Activated T-cell treated with anti-CD3 and anti-CD28 coated beads, Interleukin-2, amount 50 U/mL, for 72 hours (primary cell): ENCODE measurements around the gene KCTD16. TPM values are rescaled to one million over a fixed set of nuclear protein-coding genes. Genes with fewer than 3 reads are reported as not detected.

ENCODE experiments used
- ATAC-seq, 2 donors: fragments of 150-1000 bp; cut with Tn5 transposase; replicated peaks in 1 of 2; 2 replicates each; pipeline ENCODE4 v1.10.0; 2021; ENCODE audit warnings: moderate library complexity in 2 of 2, mild to moderate bottlenecking in 1 of 2
- DNase-seq, 2 donors: peaks; one replicate each; pipeline ENCODE4 v3.0.0; 2021 to 2022; ENCODE audit warnings: mixed read lengths in 1 of 2
- H3K27ac Mint-ChIP-seq: one replicate; pipeline ENCODE4 v1.8.0; 2022; ENCODE audit warnings: mild to moderate bottlenecking, moderate library complexity, mixed read lengths
- H3K27me3 Mint-ChIP-seq: one replicate; pipeline ENCODE4 v1.8.0; 2022; ENCODE audit warnings: low read depth, mixed read lengths
- H3K36me3 Mint-ChIP-seq, 2 donors: one replicate each; pipeline ENCODE4 v1.8.0; 2022; ENCODE audit warnings: mixed read lengths in 2 of 2, mild to moderate bottlenecking in 1 of 2; ENCODE audit not compliant: insufficient read depth in 2 of 2
- H3K4me1 Mint-ChIP-seq: one replicate; pipeline ENCODE4 v1.8.0; 2022; ENCODE audit warnings: low read depth, mixed read lengths
- H3K4me3 Mint-ChIP-seq, 2 donors: one replicate each; pipeline ENCODE4 v1.8.0; 2022; ENCODE audit warnings: mild to moderate bottlenecking in 2 of 2, mixed read lengths in 2 of 2, moderate library complexity in 2 of 2
- H3K9me3 Mint-ChIP-seq, 2 donors: one replicate each; pipeline ENCODE4 v1.8.0; 2022; ENCODE audit warnings: mixed read lengths in 2 of 2
- total RNA-seq, 2 donors: library from RNA; stranded (reverse); gene quantifications; one replicate each; pipeline ENCODE4 v1.2.3, GENCODE V29; 2022

Gene KCTD16
- total RNA-seq, 2 donors from 2014 or later = 0.07 to 0.25 TPM

- Mint-ChIP-seq H3K27me3 (peaks cover 54% of the 10 kb centered on the region), H3K9me3 (no peaks in the 10 kb centered on the region), H3K27ac (no peak overlapping the region), H3K4me1 (peaks cover 24% of the 10 kb centered on the region), H3K36me3 (no peaks in the 10 kb centered on the region), H3K4me3 (no peak overlapping the region)
- ATAC-seq (peak in 1 of 2 donors; percentile 36), DNase-seq (no peak)
Observed at GRCh38 chr5:144202726-144203125, 32.1 kb downstream of the KCTD16 start.

- H3K36me3 Mint-ChIP-seq = no peaks in the 10 kb centered on the region
- no peak overlapping the region for H3K4me3 Mint-ChIP-seq
- H3K4me1 Mint-ChIP-seq = peaks cover 24% of the 10 kb centered on the region
- peaks cover 54% of the 10 kb centered on the region for H3K27me3 Mint-ChIP-seq
- no peak overlapping the region for H3K27ac Mint-ChIP-seq
- peak; percentile 24 to 44 for DNase-seq
- no peaks in the 10 kb centered on the region for H3K9me3 Mint-ChIP-seq
- ATAC-seq = peak in 1 of 2 donors; percentile 55
Observed at GRCh38 chr5:144203750-144204596, 33.3 kb downstream of the KCTD16 start.

- peaks cover 24% of the 10 kb centered on the region for H3K4me1 Mint-ChIP-seq
- H3K27ac Mint-ChIP-seq = no peak overlapping the region
- H3K36me3 Mint-ChIP-seq = no peaks in the 10 kb centered on the region
- H3K27me3 Mint-ChIP-seq = peaks cover 54% of the 10 kb centered on the region
- DNase-seq = no peak
- H3K4me3 Mint-ChIP-seq = peak overlapping the region; percentile 15 to 70
- ATAC-seq = no peak
- no peaks in the 10 kb centered on the region for H3K9me3 Mint-ChIP-seq
Observed at GRCh38 chr5:144205141-144205551, 34.5 kb downstream of the KCTD16 start.

- H3K27ac Mint-ChIP-seq = no peak overlapping the region
- H3K36me3 Mint-ChIP-seq = no peaks in the 10 kb centered on the region
- no peak overlapping the region for H3K4me3 Mint-ChIP-seq
- H3K9me3 Mint-ChIP-seq = no peaks in the 10 kb centered on the region
- peaks cover 51% of the 10 kb centered on the region for H3K27me3 Mint-ChIP-seq
- DNase-seq (no peak), ATAC-seq (no peak)
- peaks cover 24% of the 10 kb centered on the region for H3K4me1 Mint-ChIP-seq
Observed at GRCh38 chr5:144206141-144206540, 35.5 kb downstream of the KCTD16 start.

- no peaks in the 10 kb centered on the region for H3K9me3 Mint-ChIP-seq
- H3K27me3 Mint-ChIP-seq = peaks cover 55% of the 10 kb centered on the region
- H3K27ac Mint-ChIP-seq = no peak overlapping the region
- peaks cover 13% of the 10 kb centered on the region for H3K4me1 Mint-ChIP-seq
- DNase-seq = no peak
- ATAC-seq = no peak
- H3K36me3 Mint-ChIP-seq = no peaks in the 10 kb centered on the region
- no peak overlapping the region for H3K4me3 Mint-ChIP-seq
Observed at GRCh38 chr5:144207875-144208444, 37.3 kb downstream of the KCTD16 start.

GRCh38 chr5:144209361-144209760 is 38.7 kb downstream of the KCTD16 start:
- H3K36me3 Mint-ChIP-seq = no peaks in the 10 kb centered on the region
- DNase-seq (no peak), ATAC-seq (no peak)
- no peaks in the 10 kb centered on the region for H3K9me3 Mint-ChIP-seq
- peaks cover 5% of the 10 kb centered on the region for H3K4me1 Mint-ChIP-seq
- H3K27ac Mint-ChIP-seq = no peak overlapping the region
- H3K27me3 Mint-ChIP-seq = peaks cover 49% of the 10 kb centered on the region
- no peak overlapping the region for H3K4me3 Mint-ChIP-seq

GRCh38 chr5:144210655-144211054 is 40.0 kb downstream of the KCTD16 start:
- Mint-ChIP-seq H3K9me3 (no peaks in the 10 kb centered on the region), H3K36me3 (no peaks in the 10 kb centered on the region), H3K4me3 (no peak overlapping the region), H3K27ac (no peak overlapping the region), H3K27me3 (peaks cover 44% of the 10 kb centered on the region), H3K4me1 (peaks cover 1% of the 10 kb centered on the region)
- ATAC-seq = no peak
- DNase-seq = no peak

- Mint-ChIP-seq H3K4me1 (no peaks in the 10 kb centered on the region), H3K9me3 (no peaks in the 10 kb centered on the region), H3K27ac (no peak overlapping the region), H3K27me3 (peaks cover 12% of the 10 kb centered on the region), H3K36me3 (no peaks in the 10 kb centered on the region), H3K4me3 (no peak overlapping the region)
- no peak for ATAC-seq
- DNase-seq = no peak
Observed at GRCh38 chr5:144219869-144220268, 49.2 kb downstream of the KCTD16 start.

GRCh38 chr5:144227363-144227999 is 56.8 kb downstream of the KCTD16 start:
- Mint-ChIP-seq H3K4me1 (no peaks in the 10 kb centered on the region), H3K36me3 (no peaks in the 10 kb centered on the region), H3K4me3 (no peak overlapping the region), H3K27ac (no peak overlapping the region), H3K9me3 (no peaks in the 10 kb centered on the region), H3K27me3 (no peaks in the 10 kb centered on the region)
- DNase-seq (no peak), ATAC-seq (no peak)

GRCh38 chr5:144230806-144231205 is 60.1 kb downstream of the KCTD16 start:
- ATAC-seq = no peak

GRCh38 chr5:144232285-144232684 is 61.6 kb downstream of the KCTD16 start:
- no peaks in the 10 kb centered on the region for H3K9me3 Mint-ChIP-seq
- H3K36me3 Mint-ChIP-seq = no peaks in the 10 kb centered on the region
- DNase-seq = no peak
- H3K4me1 Mint-ChIP-seq = no peaks in the 10 kb centered on the region
- H3K27ac Mint-ChIP-seq = no peak overlapping the region
- H3K4me3 Mint-ChIP-seq = no peak overlapping the region
- ATAC-seq = no peak
- no peaks in the 10 kb centered on the region for H3K27me3 Mint-ChIP-seq

More at GRCh38 chr5:144230806-144231205, 60.1 kb downstream of the KCTD16 start:
- H3K27ac Mint-ChIP-seq = no peak overlapping the region
- no peaks in the 10 kb centered on the region for H3K9me3 Mint-ChIP-seq
- no peak overlapping the region for H3K4me3 Mint-ChIP-seq
- DNase-seq = no peak
- no peaks in the 10 kb centered on the region for H3K36me3 Mint-ChIP-seq
- H3K4me1 Mint-ChIP-seq = no peaks in the 10 kb centered on the region
- no peaks in the 10 kb centered on the region for H3K27me3 Mint-ChIP-seq

- Mint-ChIP-seq H3K9me3 (no peaks in the 10 kb centered on the region), H3K36me3 (no peaks in the 10 kb centered on the region), H3K4me3 (no peak overlapping the region), H3K27me3 (peaks cover 5% of the 10 kb centered on the region), H3K4me1 (no peaks in the 10 kb centered on the region), H3K27ac (no peak overlapping the region)
- ATAC-seq (no peak), DNase-seq (no peak)
Observed at GRCh38 chr5:144236499-144236898, 65.8 kb downstream of the KCTD16 start.

- DNase-seq = no peak
- Mint-ChIP-seq H3K36me3 (no peaks in the 10 kb centered on the region), H3K4me1 (no peaks in the 10 kb centered on the region), H3K9me3 (no peaks in the 10 kb centered on the region), H3K4me3 (no peak overlapping the region), H3K27ac (no peak overlapping the region), H3K27me3 (peaks cover 5% of the 10 kb centered on the region)
- ATAC-seq = no peak
Observed at GRCh38 chr5:144237851-144238250, 67.2 kb downstream of the KCTD16 start.
